Esophagus squamous epithelium (tissue), 4 donors: ENCODE results near the gene OPN3.

Experiments used
- POLR2A ChIP-seq, 4 donors: fragments of 450-650 bp; IDR thresholded peaks; one replicate each; pipeline ENCODE4 v1.6.1; 2017; ENCODE audit warnings: antibody characterized with exemption in 4 of 4, mild to moderate bottlenecking in 4 of 4, moderate library complexity in 3 of 4
- TF ChIP-seq, protein P1 (sequence below), 6 experiments: fragments of 450-650 bp in 4 of 6; fragments of 200-600 bp in 2 of 6; sonication (generic) in 2 of 6; IDR thresholded peaks; one replicate each; pipeline ENCODE4 v1.5.1; 2016 to 2019; ENCODE audit warnings: antibody characterized with exemption in 6 of 6, mild to moderate bottlenecking in 4 of 6, moderate library complexity in 4 of 6

DNA sequence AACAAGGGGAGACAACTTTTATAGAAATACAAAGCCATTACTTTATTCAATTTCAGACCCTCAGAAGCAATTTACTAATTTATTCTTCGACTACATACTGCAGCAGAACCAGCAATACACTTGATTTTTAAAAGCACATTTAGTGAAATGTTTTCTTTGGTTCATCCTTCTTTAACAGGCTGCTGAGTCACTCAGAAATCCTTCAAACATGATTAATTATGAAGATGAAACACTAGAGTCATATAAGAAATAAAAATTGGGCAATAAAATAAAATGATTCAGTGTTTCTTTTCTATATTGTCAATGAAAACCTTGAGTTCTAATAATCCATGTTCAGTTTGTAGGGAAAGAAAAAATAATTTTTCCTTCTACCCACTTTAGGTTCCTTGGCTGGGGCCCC is 47.0 kb downstream of the OPN3 start:
- TF ChIP-seq POLR2A (IDR thresholded peaks at IDR 0.05) = no peak
- TF ChIP-seq, protein P1, sequence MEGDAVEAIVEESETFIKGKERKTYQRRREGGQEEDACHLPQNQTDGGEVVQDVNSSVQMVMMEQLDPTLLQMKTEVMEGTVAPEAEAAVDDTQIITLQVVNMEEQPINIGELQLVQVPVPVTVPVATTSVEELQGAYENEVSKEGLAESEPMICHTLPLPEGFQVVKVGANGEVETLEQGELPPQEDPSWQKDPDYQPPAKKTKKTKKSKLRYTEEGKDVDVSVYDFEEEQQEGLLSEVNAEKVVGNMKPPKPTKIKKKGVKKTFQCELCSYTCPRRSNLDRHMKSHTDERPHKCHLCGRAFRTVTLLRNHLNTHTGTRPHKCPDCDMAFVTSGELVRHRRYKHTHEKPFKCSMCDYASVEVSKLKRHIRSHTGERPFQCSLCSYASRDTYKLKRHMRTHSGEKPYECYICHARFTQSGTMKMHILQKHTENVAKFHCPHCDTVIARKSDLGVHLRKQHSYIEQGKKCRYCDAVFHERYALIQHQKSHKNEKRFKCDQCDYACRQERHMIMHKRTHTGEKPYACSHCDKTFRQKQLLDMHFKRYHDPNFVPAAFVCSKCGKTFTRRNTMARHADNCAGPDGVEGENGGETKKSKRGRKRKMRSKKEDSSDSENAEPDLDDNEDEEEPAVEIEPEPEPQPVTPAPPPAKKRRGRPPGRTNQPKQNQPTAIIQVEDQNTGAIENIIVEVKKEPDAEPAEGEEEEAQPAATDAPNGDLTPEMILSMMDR (IDR thresholded peaks at IDR 0.05) = no peak
